Endodermal cell (in vitro differentiated cells): ENCODE results near the gene MARK1. TPM values are rescaled to one million over a fixed set of nuclear protein-coding genes. Genes with fewer than 3 reads are reported as not detected.

Source experiments
- DNase-seq: peaks from one replicate; pipeline ENCODE4 v3.0.0-alpha.2; 2017
- H3K27ac ChIP-seq: 2 replicates; pipeline ENCODE4 v1.5.1; 2013; ENCODE audit warnings: mild to moderate bottlenecking, low read depth, low read length, moderate library complexity
- H3K27me3 ChIP-seq: 2 replicates; pipeline ENCODE4 v1.6.1; 2013; ENCODE audit warnings: mild to moderate bottlenecking, low read length, moderate library complexity; ENCODE audit not compliant: insufficient read depth, control insufficient read depth, poor library complexity, severe bottlenecking
- H3K36me3 ChIP-seq: 2 replicates; pipeline ENCODE4 v1.7.0; 2013; ENCODE audit warnings: mild to moderate bottlenecking, low read length, moderate library complexity; ENCODE audit not compliant: control insufficient read depth, insufficient read depth
- H3K4me1 ChIP-seq: one replicate; pipeline ENCODE4 v1.7.0; 2013; ENCODE audit warnings: low read length; ENCODE audit not compliant: control insufficient read depth, insufficient read depth
- H3K4me3 ChIP-seq: 2 replicates; pipeline ENCODE4 v1.5.1; 2013; ENCODE audit warnings: mild to moderate bottlenecking, low read length, moderate library complexity
- H3K9ac ChIP-seq: 2 replicates; pipeline ENCODE4 v1.6.1; 2013; ENCODE audit warnings: mild to moderate bottlenecking, low read length, moderate library complexity; ENCODE audit not compliant: poor library complexity, severe bottlenecking; ENCODE audit errors: extremely low read depth
- H3K9me3 ChIP-seq: 2 replicates; pipeline ENCODE4 v1.6.1; 2013; ENCODE audit warnings: mild to moderate bottlenecking, low read length, moderate library complexity; ENCODE audit not compliant: control insufficient read depth
- H3K27ac Mint-ChIP-seq: 2 replicates; pipeline ENCODE4 v1.8.0; 2020; ENCODE audit warnings: mixed read lengths
- H3K27me3 Mint-ChIP-seq: 2 replicates; pipeline ENCODE4 v1.8.0; 2021; ENCODE audit warnings: mild to moderate bottlenecking, mixed read lengths; ENCODE audit not compliant: insufficient read depth
- H3K36me3 Mint-ChIP-seq: 2 replicates; pipeline ENCODE4 v1.8.0; 2020; ENCODE audit warnings: low read depth, mixed read lengths
- H3K4me1 Mint-ChIP-seq: 2 replicates; pipeline ENCODE4 v1.8.0; 2020; ENCODE audit warnings: mixed read lengths
- H3K4me3 Mint-ChIP-seq: 2 replicates; pipeline ENCODE4 v1.8.0; 2020; ENCODE audit warnings: mild to moderate bottlenecking, moderate library complexity, mixed read lengths
- H3K9me3 Mint-ChIP-seq: 2 replicates; pipeline ENCODE4 v1.8.0; 2020; ENCODE audit warnings: mild to moderate bottlenecking, mixed read lengths
- WGBS, 2 experiments: methylation state at CpG; one replicate each; pipeline versions ENCODE4 v1.1.5 to v1.1.7; 2013; ENCODE audit warnings: missing lambda C conversion rate in 2 of 2, mixed read lengths in 1 of 2; ENCODE audit not compliant: insufficient coverage in 1 of 2, insufficient read length in 1 of 2; 5-methylcytosine and 5-hydroxymethylcytosine counted together
- total RNA-seq, 2 donors: library from RNA; stranded (reverse); fragmentation: NEBNext Ultra II Directional in 1 of 2; extraction: Animal tissue kit (Norgen Biotek cat#: 25700) in 1 of 2; gene quantifications; 2 replicates in 1 of 2; 3 replicates in 1 of 2; pipeline ENCODE4 v1.2.1, GENCODE V29; 2021
- TF ChIP-seq, protein P1 (sequence below): fragments of 200-600 bp; sonication (generic); conservative IDR thresholded peaks from 2 replicates; pipeline ENCODE4 v1.5.0; 2021; ENCODE audit warnings: antibody characterized with exemption, mild to moderate bottlenecking

Gene MARK1
- total RNA-seq, 2 donors from 2014 or later: 8.8 to 12.6 TPM

DNA sequence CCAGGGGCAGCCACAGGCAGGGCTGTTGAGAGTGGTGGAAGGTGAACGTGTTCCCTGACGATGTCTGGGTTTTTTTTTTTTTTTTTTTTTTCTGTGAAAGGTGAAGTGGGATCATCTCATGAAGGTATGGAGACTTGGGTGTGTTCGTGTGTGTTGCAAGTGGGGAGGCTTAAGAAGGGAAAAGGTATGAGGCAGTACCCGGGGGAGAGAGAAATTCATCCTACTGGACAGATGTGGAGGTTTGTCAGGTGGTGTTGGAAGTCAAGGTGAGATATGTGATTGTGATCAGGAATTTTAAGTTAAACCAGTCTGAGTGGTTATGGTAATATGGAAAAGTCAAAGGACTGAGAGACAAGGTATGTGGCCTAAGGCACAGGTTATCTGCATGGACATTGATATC, 167.5 kb downstream of the MARK1 start:
- Histone ChIP-seq H3K4me1 (no peaks in the 10 kb centered on the region), H3K27me3 (peaks cover 22% of the 10 kb centered on the region), H3K9me3 (no peaks in the 10 kb centered on the region), H3K9ac (no peak overlapping the region), H3K36me3 (no peaks in the 10 kb centered on the region), H3K4me3 (no peak overlapping the region), H3K27ac (no peak overlapping the region)
- no peak overlapping the region for H3K4me3 Mint-ChIP-seq
- peaks cover 2% of the 10 kb centered on the region for H3K36me3 Mint-ChIP-seq
- peaks cover 3% of the 10 kb centered on the region for H3K4me1 Mint-ChIP-seq
- H3K9me3 Mint-ChIP-seq: no peaks in the 10 kb centered on the region
- 88 to 90% methylated on average over 4 of the region's 4 CpGs for WGBS, 2 experiments
- H3K27ac Mint-ChIP-seq: no peak overlapping the region
- TF ChIP-seq, protein P1, sequence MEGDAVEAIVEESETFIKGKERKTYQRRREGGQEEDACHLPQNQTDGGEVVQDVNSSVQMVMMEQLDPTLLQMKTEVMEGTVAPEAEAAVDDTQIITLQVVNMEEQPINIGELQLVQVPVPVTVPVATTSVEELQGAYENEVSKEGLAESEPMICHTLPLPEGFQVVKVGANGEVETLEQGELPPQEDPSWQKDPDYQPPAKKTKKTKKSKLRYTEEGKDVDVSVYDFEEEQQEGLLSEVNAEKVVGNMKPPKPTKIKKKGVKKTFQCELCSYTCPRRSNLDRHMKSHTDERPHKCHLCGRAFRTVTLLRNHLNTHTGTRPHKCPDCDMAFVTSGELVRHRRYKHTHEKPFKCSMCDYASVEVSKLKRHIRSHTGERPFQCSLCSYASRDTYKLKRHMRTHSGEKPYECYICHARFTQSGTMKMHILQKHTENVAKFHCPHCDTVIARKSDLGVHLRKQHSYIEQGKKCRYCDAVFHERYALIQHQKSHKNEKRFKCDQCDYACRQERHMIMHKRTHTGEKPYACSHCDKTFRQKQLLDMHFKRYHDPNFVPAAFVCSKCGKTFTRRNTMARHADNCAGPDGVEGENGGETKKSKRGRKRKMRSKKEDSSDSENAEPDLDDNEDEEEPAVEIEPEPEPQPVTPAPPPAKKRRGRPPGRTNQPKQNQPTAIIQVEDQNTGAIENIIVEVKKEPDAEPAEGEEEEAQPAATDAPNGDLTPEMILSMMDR: no peak
- no peak for DNase-seq
- peaks cover 28% of the 10 kb centered on the region for H3K27me3 Mint-ChIP-seq

DNA sequence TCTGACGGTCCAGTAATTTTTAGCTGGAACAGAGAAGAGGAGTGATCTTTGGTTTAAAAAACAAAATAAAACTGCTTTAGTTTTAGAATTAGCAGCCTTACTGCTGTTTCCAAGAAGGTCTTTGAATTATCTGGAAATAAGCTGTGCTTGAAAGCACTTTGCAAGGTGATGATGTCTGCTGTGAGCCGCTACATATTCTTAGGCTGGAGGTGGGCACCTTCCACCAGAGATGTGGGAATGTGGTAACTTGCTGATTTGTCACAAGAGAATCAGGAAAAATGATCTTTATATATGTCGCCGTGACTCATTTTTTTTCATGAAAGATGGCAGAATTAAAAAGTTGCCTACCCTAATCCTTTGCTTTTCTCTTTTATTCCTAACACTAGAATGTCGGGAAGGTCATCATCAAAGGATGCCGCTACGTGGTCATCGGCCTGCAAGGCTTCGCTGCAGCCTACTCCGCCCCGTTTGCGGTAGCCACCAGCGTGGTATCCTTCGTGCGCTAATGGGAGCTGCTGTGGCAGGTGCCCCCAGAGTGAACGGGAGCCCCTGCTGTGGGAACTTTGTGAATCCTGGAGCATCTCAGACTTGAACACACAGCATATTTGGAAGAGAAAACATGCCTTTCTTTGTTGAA, 168.4 kb downstream of the MARK1 start:
- Histone ChIP-seq H3K4me1 (no peaks in the 10 kb centered on the region), H3K4me3 (no peak overlapping the region), H3K9me3 (no peaks in the 10 kb centered on the region), H3K27ac (no peak overlapping the region), H3K27me3 (peaks cover 14% of the 10 kb centered on the region), H3K9ac (no peak overlapping the region), H3K36me3 (no peaks in the 10 kb centered on the region)
- no peak overlapping the region for H3K27ac Mint-ChIP-seq
- H3K4me3 Mint-ChIP-seq: no peak overlapping the region
- TF ChIP-seq, protein P1: no peak
- H3K27me3 Mint-ChIP-seq: peaks cover 21% of the 10 kb centered on the region
- peaks cover 2% of the 10 kb centered on the region for H3K36me3 Mint-ChIP-seq
- no peaks in the 10 kb centered on the region for H3K9me3 Mint-ChIP-seq
- 94 to 98% methylated on average over 9 to 16 of the region's 16 CpGs for WGBS, 2 experiments
- H3K4me1 Mint-ChIP-seq: peaks cover under 1% of the 10 kb centered on the region
- no peak for DNase-seq

DNA sequence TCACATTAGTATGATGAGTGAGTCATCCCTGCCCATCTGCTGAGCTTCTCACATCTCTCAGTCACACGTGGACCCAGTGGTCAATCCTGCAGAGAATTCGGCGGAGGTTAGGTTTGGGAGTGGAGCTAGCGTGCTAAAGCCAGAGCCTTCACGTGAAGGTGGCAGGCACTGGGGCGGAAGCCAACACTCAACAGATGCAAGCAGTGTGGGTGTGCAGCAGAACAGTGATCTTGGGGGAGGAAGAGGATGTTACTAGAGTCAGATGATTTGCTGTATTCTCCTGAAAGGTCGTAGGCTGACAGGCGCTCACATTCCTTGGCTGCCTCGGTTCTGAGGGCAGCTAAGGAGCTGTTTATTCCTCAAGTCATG, 168.9 kb downstream of the MARK1 start:
- DNase-seq: no peak
- Mint-ChIP-seq H3K9me3 (no peaks in the 10 kb centered on the region), H3K27ac (no peak overlapping the region), H3K4me1 (no peaks in the 10 kb centered on the region), H3K4me3 (no peak overlapping the region), H3K27me3 (peaks cover 16% of the 10 kb centered on the region), H3K36me3 (peaks cover 2% of the 10 kb centered on the region)
- TF ChIP-seq, protein P1: no peak
- peaks cover 9% of the 10 kb centered on the region for H3K27me3 ChIP-seq
- H3K4me3 ChIP-seq: no peak overlapping the region
- H3K27ac ChIP-seq: no peak overlapping the region
- no peaks in the 10 kb centered on the region for H3K4me1 ChIP-seq
- WGBS, 2 experiments: 83 to 90% methylated on average over 8 to 9 of the region's 9 CpGs
- no peaks in the 10 kb centered on the region for H3K9me3 ChIP-seq
- H3K36me3 ChIP-seq: no peaks in the 10 kb centered on the region
- H3K9ac ChIP-seq: no peak overlapping the region
